NCI-H1694 (cell line): ENCODE measurements around the gene DHRS2.
"Not testable (repeated sequence)": the region's sequence is repeated elsewhere in the genome, so short reads cannot be mapped to it uniquely, and the experiment has no call there.

Experiments
- DNase-seq: peaks from one replicate; lab custom pipeline; 2025; lab: John Stamatoyannopoulos, UW

DHRS2 gene

DNA sequence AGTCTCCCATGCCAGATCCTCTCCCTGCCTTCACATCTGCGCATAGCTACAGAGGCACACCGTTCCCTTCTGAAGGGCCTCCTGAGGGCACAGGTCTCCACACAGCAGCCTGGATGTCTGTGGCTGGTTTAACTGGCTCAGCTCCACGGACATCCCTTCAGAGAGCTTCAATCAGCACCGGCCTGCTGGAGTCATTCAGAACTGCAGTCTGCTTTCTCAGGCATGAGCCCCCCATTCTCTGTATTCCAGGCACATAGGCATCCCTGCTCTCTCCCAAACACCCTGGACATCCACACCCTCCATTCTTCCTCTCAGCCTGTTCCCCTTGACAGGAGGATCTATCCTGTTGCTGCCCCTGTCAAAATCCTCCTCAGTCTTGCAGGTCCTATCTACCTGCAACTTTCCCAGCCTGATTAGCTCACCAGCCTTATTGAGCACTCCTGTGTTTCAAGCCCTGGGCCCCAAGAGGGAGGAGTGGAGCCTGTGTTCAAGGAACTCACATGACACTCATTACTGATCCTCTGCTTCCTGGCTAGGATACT, 2.9 kb upstream of the DHRS2 start:
- DNase-seq, result no peak

DNA sequence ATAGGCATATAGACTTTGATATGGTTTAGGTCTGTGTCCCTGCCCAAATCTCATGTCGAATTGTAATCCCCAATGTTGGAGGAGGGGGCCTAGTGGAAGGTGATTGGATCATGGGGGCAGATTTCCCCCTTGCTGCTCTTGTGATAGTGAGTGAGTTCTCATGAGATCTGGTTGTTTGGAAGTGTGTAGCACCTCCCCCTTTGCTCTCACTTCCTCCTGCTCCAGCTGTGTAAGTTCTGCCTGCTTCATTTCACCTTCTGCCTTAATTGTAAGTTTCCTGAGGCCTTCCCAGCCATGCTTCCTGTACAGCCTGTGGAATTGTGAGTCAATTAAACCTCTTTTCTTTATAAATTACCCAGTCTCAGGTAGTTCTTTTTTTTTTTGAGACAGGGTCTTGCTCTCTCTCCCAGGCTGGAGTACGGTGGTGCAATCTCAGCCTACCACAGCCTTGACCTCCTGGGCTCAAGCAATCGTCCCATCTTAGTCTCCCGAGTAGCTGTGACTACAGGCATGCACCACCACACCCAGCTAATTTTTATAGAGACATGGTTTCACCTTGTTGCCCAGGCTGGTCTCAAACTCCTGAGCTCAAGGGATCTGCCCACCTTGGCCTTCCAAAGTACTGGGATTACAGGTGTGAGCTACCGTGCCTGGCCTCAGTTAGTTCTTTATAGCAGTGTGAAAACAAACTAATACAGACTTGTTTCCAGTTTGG, 1.3 kb upstream of the DHRS2 start:
- not testable (repeated sequence) for DNase-seq

DNA sequence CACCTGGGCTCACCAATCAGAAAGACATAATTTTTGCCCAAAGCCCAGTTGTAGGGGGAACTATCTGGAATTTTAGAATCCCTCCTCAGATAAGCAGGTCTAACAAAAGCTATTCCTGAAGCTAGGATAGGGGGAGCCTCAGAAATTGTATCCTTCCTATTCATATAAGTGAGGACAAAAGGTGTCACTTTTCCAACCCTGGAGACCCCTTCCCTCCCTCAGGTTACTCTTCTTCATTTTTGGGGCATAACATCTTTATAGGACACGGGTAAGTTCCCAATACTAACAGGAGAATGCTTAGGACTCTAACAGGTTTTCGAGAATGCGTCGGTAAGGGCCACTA, 1.1 kb downstream of the DHRS2 start:
- DNase-seq, result not testable (repeated sequence)

DNA sequence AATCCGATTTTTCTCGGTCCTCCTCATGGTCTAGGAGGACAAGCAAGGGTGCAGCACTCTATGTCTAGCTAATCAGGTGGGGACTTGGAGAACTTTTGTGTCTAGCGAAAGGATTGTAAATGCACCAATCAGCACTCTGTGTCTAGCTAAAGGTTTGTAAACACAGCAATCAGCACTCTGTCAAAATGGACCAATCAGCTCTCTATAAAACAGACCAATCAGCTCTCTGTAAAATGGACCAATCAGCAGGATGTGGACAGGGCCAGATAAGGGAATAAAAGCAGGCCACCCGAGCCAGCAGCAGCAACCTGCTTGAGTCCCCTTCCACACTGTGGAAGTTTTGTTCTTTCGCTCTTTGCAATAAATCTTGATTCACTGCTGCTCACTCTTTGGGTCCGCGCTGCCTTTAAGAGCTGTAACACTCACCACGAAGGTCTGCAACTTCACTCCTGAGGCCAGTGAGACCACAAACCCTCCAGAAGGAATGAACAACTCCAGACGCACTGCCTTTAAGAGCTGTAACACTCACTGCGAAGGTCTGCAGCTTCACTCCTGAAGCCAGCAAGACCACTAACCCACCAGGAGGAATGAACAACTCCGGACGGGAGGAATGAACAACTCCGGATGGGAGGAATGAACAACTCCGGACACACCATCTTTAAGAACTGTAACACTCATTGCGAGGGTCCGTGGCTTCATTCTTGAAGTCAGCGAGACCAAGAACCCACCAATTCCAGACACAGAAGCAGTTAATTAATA, 1.7 kb downstream of the DHRS2 start:
- not testable (repeated sequence) for DNase-seq

DNA sequence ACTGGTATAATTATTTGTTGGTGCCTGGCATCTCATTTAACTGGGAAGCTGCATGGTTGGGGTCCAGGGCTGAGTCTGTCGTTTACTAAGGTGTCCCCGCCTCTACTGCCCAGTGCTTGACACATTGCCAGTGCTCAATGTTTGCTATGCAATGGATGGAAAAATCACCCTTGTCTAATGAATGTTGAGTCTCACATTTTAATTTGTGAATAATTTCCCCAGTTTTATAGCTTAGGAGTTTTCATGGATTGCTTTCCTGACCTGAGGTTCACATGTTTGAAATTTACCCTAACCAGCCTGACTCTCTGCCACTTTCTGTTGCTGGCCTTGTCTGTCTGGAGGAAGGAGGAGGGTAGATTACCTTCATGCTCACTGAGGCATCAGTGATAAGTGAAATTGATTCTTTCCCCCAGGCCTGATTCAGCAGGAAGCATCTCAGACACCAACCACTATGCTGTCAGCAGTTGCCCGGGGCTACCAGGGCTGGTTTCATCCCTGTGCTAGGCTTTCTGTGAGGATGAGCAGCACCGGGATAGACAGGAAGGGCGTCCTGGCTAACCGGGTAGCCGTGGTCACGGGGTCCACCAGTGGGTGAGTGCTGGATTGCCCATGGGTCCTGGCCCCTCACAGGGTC, 2.4 kb downstream of the DHRS2 start:
- DNase-seq, result no peak

DNA sequence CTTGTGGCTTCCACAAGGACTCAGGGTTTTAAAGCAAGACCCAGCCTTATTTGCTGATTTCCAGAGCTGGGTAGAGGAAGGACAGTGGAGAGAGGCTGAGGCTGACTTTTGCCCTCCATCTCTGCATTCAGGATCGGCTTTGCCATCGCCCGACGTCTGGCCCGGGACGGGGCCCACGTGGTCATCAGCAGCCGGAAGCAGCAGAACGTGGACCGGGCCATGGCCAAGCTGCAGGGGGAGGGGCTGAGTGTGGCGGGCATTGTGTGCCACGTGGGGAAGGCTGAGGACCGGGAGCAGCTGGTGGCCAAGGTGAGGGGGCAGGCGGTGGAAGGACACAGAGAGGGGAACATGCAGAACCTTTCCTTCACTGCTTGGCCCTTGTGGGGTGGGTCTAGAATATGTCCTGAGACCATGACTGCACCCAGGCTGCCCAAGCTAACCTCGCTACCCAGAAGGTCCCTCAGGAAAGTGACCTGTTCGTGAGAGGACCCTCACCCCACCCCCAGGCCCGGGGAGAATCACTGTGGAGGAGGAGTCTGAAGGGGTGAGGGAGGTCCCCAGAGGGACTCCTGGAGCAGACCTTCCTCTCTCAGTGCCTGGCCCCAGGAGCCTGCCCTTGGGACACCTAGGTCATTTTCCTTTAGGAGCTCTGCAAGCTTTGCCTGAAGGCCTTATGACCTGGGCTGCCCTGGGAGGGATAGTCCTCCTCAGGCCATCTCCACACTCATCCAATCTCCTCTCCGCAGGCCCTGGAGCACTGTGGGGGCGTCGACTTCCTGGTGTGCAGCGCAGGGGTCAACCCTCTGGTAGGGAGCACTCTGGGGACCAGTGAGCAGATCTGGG, 3.1 kb downstream of the DHRS2 start:
- DNase-seq, result no peak

DNA sequence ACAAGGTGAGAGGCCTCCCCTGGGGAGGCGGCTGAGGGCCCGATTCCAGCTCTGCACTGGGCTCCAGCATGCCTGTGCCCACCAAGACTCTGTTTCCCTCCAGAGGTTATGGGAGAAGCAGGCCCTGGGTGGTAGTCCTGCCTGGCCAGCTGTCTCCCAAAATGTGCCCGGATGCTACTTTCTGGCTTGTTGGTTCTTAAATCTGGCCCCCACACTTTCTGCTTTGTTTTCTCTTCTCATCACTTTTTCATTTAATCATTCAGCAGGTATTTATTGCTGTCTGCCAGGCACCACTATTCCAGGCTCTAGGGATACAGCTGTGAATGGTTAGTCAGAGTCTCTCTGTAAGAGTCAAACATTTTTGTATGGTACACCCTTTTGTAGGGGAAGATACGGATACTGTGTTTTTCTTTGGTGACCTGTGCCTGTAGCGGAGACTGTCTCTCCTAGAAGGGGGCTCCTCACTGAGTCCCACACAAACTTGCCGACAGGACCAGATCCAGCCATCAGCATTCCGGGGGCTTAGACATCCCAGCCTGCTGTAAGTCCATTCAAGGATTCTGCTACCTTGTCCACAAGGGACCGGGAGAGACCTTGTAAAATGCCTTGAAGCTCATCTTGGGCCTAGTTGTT, 3.8 kb downstream of the DHRS2 start:
- no peak for DNase-seq

DNA sequence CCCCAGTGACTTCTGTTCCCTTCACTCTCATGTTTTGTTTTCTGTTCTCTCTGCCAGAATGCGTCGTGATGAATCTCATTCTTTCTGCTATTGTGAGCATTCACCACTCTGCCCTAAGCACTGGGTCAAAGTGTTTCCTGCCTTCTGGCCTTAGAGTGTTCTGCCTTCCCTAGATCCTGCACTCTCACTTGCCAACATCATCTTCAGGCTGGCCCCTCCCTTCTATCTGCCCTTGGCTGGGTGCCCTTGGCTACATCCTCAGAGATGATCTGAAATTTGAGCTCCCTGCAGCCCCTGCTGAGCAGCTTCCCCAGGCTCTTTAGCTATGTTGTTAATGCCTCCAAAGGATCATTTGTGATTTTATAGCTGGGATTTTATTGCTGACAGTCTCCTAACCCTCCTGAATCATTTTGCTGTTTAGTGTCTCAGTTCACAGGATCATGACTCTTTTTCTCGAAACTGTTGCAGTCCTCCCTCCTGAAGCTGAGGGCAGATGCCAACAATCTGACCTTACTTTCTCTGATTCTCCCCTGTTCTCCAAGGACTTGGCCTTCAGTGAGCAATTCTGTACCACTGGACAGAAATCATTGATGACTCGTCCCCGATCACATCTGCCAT, 4.5 kb downstream of the DHRS2 start:
- peak; percentile 10 for DNase-seq

DNA sequence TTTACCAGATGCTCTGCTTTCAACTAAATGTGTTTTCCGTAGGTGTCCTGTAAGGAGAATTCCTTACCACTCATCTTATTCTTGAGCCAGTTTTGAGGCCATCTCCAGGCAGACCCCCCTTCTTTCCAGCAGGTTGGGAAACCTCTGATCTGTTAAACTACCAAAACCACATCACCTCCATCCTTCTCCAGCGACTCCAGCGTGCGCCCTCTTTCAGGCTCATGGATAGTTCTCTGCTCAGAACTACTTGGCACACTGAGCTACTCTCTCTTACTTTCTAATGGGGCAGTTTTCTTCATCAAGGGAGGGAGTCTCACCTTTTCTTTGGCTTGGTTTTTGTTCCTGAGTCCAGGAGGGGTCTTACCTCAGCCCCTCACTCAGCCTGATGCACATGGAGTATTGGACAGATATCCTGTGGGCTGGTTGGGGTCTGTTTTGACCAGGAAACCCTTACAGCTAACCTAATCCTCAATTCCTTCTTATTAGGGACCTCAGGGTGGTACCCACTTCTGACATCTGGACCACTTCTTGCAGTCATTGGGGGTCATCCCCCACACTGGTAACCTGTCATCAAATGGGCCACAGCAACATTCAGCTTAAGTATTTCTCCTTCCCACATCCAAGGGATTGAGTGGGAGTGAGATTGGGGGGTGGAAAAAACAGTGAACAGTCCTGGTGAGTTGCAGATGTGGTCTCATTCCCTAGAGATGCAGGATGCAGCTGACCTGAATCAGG, 5.2 kb downstream of the DHRS2 start:
- no peak for DNase-seq

DNA sequence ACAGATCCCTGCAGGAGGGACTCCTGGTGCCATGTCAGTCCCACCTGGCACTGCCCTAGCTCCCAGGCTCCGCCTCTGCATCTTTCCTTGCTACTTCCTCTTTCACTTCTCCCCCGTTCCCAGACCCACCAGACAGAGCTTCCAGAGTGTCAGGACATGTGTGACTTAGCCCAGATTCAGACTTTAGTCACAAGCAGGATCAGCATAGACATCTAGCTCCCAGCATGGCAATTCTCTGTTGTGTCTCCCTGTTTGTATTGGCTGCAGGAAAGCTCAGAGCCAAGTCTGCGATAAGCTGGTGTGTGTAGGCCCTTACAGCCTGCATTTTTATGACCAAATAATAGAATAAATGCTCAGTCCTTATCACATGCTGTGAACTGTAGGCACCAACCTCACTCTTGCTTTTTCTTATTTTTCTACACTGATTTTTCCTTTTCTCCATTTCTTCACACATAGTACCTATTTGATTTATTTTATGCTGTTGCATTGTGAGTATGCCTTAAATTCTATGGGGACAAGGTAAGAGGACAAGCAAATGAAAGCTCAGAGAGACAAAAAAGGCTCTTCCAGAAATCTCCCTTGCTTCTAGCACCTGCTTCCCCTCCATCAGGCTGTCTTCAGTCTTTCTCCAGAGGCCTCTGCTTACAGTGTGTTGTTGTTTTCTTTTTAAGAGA, 5.9 kb downstream of the DHRS2 start:
- no peak for DNase-seq

DNA sequence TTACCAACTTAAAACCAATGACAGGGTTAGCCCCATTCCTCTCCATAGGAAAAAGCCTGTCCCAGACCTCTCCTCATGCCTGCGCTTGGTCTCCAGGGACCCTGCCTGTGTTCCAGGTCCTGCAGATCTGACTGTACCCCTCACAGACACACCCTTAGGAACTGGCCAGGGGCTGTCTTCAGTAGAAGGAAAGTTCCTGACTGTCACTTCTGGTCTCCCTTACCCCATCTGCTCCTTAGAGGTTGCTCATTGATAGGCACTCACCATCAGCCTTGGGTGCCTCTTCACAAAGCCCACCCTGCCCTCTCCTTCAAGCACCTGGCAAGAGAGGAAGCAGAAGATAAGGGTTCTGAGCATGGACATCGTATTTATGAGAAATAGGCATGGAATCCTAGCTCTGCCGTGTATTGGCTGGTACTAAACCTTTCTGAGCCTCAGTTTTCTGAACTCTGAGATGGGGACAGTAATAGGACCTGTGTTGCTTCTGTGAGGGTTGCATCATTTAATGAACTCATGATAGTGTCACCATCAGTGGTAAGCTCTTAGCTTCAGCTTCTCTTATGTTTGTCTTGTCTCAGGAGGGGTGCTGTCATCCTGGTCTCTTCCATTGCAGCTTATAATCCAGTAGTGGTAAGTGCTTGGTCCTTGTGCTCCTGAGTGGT, 7.5 kb downstream of the DHRS2 start:
- no peak for DNase-seq

DNA sequence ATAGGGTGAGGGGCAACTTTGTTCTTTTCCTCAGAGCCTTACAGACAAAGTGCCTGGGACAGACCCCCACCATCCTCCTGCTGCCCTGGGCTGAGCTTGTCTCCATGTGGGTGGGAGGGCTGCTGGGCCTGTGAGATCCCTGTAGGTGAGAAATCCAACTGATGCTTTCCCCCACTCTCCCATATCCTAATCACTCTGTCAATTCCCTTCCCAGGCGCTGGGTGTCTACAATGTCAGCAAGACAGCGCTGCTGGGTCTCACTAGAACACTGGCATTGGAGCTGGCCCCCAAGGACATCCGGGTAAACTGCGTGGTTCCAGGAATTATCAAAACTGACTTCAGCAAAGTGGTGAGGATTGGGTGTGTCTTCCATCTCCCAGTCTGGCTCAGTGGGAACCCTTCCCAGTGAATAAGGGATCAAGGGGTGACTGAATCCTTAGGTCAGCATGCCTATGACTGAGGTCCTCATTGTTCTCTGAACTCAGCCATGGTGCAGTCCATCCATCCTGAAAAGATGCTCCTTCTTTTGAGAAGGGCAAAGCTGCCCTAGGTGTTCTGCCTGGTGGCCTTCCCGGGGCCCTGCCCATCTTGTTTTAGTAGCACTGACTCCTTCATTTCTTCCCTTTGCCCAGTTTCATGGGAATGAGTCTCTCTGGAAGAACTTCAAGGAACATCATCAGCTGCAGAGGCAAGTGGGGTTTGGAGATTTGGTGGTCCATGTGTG, 8.2 kb downstream of the DHRS2 start:
- no peak for DNase-seq

DNA sequence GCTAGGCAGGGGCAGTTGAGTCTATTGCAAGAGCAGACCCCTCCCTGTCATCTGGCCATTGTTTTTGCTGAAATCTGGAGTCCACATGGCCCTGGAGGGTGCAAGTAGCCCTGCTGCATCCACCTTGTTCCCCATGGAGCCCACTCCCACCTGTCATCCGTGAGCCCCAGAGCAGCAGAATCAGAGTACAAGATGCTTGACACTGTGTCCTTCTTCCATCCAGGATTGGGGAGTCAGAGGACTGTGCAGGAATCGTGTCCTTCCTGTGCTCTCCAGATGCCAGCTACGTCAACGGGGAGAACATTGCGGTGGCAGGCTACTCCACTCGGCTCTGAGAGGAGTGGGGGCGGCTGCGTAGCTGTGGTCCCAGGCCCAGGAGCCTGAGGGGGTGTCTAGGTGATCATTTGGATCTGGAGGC, 8.8 kb downstream of the DHRS2 start:
- no peak for DNase-seq

DNA sequence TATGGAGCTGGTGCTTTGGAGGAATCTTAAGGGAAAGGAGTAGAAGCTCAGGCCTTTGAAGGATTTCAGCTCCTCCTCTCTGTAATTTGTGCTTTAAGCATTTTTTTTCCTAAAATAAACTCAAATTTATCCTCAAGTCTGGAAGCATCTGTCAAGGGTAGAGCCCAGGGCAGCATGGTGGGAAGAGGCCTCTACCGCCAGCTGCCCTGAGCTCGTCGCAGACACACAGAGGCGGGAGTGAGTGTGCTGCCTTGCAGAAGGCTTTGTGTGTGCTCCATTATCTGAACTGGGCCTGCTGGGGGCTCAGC, 9.3 kb downstream of the DHRS2 start:
- DNase-seq, result no peak

DNA sequence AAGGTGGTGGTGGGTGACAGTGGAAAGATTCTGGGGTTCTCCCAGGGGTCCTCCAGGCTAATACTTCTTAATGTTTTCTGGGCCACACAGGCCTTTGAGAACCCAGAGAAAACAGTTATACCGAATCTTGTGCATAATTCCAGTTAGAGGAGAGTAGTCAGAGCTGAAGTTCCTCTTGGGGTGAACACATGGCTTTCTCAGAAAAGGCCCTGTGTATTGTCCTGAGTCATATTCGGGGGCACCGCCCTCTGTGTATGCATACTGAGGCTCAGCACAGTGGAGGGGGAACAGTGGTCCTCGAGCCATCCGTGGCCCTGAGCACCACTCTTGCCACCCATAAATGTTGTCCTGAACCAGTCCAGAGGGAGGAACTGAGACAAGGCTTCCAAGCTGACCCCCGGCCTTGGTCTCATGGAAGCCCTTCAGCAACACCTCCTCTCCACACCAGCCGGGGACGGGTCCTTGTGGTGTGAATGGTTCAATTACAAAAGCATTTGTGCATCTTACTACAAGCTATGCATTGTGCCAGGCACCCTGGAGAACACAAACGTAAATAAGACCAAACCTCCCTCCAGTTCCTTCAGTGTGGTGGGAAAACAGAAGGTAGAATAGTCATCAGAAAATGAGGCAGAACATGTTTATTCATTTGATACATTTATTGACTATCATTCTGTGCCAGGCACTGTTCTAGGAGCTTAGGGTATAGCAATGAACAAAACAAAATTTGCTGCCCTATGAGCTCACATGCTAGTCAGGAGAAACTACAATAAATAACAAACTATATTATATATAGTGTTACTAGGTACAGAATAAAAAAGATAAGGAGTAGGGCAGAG, 9.9 kb downstream of the DHRS2 start:
- DNase-seq, result no peak

DNA sequence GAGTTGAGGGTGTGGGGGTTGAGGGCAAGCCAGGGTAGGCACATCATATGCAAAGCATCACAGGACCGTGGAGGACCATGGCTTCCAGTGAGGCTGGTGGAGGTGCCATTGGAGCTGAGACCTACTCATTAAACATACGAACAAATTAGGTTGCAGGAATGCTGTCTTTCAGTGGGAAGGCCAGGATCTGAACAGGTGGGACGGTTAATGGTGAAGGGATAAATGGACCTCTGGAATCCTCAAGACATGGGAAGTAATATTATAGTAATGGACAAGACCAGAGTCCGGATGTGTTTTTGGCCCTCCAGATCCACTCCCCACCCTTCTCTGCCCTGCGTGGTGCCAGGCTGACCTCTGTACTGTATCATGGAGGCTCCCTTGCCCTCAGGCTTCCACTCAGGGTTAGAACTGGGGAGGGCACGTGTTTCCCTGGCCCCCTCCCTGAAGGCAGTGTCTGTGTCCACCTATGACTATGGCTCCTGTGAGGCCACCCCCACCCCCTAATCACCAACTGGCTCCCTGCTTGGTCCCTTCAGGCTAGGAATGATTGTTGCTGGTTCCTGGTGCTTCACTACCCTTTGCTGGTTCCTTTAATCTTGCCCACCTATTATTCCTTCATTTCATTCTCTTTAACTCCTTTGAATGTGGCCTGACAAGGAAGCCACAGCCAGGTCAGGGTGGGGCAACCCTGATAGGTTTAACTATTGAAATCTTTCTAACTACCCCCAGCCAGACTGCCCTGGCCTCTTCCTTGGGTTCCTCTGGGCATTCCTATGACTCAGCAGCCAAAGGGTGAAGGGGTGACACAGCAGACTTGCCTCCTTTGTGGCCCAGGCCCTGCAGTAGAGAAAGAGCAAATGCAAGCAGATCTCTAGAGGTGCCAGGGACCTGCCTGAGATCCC, 10.7 kb downstream of the DHRS2 start:
- DNase-seq, result no peak

DNA sequence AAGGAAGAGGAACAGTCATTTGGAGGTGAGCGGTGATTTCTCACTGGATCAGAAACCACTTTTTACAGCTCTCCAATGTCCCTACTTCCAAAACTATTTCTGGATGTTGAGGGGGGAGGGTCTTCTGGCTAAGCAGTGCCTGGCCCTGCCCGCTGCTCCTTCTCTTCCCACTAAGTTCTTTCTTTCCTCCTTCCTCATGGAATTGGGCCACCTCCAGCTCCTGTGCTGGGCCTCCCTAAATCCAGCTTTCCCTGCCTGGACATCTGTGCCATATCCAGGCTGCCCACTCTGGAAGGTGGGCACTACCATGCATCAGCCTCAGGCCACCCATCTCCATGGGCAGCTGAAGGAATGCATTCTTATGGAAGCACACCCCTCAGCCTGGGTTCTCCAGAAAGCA, 11.5 kb downstream of the DHRS2 start:
- no peak for DNase-seq
